ENCODE results near the gene BGN.

DNA sequence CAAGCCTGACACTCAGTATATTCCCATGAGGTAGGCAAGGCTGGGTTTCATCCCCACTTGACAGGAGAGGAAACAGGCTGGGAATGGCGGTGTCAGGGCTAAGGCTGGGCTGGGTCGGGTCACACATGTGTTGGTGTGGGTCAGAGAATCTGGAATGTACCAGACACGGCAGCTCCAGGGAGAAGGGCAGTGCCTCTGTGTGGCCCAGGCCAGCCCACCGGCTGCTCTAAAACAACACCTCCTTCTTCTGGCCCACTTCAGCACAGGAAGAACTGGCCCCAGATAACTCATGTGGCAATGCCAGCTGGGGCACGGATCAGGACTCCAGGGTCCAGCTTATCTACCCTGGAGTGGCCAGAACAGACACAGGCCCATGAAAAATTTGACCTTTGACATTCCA lies 30.7 kb upstream of the BGN start:
- TF ChIP-seq, protein P1, sequence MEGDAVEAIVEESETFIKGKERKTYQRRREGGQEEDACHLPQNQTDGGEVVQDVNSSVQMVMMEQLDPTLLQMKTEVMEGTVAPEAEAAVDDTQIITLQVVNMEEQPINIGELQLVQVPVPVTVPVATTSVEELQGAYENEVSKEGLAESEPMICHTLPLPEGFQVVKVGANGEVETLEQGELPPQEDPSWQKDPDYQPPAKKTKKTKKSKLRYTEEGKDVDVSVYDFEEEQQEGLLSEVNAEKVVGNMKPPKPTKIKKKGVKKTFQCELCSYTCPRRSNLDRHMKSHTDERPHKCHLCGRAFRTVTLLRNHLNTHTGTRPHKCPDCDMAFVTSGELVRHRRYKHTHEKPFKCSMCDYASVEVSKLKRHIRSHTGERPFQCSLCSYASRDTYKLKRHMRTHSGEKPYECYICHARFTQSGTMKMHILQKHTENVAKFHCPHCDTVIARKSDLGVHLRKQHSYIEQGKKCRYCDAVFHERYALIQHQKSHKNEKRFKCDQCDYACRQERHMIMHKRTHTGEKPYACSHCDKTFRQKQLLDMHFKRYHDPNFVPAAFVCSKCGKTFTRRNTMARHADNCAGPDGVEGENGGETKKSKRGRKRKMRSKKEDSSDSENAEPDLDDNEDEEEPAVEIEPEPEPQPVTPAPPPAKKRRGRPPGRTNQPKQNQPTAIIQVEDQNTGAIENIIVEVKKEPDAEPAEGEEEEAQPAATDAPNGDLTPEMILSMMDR (conservative IDR thresholded peaks at IDR 0.05; ENCODE audit: low read depth in 2 of 2): no peak
- no peak for TF ChIP-seq POLR2AphosphoS5 (IDR thresholded peaks at IDR 0.05; ENCODE audit: low read depth)
- no peak for TF ChIP-seq EZH2phosphoT487 (IDR thresholded peaks at IDR 0.05; ENCODE audit: unreplicated experiment)
- TF ChIP-seq EZH2 (IDR thresholded peaks at IDR 0.05; ENCODE audit: low read depth, unreplicated experiment): no peak
- TF ChIP-seq, protein P2, sequence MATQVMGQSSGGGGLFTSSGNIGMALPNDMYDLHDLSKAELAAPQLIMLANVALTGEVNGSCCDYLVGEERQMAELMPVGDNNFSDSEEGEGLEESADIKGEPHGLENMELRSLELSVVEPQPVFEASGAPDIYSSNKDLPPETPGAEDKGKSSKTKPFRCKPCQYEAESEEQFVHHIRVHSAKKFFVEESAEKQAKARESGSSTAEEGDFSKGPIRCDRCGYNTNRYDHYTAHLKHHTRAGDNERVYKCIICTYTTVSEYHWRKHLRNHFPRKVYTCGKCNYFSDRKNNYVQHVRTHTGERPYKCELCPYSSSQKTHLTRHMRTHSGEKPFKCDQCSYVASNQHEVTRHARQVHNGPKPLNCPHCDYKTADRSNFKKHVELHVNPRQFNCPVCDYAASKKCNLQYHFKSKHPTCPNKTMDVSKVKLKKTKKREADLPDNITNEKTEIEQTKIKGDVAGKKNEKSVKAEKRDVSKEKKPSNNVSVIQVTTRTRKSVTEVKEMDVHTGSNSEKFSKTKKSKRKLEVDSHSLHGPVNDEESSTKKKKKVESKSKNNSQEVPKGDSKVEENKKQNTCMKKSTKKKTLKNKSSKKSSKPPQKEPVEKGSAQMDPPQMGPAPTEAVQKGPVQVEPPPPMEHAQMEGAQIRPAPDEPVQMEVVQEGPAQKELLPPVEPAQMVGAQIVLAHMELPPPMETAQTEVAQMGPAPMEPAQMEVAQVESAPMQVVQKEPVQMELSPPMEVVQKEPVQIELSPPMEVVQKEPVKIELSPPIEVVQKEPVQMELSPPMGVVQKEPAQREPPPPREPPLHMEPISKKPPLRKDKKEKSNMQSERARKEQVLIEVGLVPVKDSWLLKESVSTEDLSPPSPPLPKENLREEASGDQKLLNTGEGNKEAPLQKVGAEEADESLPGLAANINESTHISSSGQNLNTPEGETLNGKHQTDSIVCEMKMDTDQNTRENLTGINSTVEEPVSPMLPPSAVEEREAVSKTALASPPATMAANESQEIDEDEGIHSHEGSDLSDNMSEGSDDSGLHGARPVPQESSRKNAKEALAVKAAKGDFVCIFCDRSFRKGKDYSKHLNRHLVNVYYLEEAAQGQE (IDR thresholded peaks at IDR 0.05; ENCODE audit: unreplicated experiment): no peak
- no peak for TF ChIP-seq JUNB (IDR thresholded peaks at IDR 0.05; ENCODE audit: unreplicated experiment)
- TF ChIP-seq ZNF114 (CRISPR knock-in tag; IDR thresholded peaks at IDR 0.05): no peak
- no peak for TF ChIP-seq STAT1 (IDR thresholded peaks at IDR 0.05; ENCODE audit: unreplicated experiment)
- no peak for TF ChIP-seq NANOG (IDR thresholded peaks at IDR 0.05; ENCODE audit: borderline replicate concordance)

All from GM23338 (cell line).